SU-DHL-6 (cell line): ENCODE results near the gene ATP5PD.

ENCODE experiments used
- EZH2phosphoT487 ChIP-seq: fragments of 200-600 bp; sonication (generic), shearing (Covaris generic); conservative IDR thresholded peaks from 2 replicates; pipeline ENCODE4 v1.6.1; 2018; ENCODE audit warnings: mild to moderate bottlenecking, antibody characterized with exemption, low read length, moderate library complexity, mixed read lengths
- TF ChIP-seq, protein P1 (sequence below): fragments of 200-600 bp; sonication (generic); IDR thresholded peaks from one replicate; pipeline ENCODE4 v1.5.1; 2017; ENCODE audit warnings: antibody characterized with exemption, mild to moderate bottlenecking, low read length, moderate library complexity; ENCODE audit not compliant: insufficient read depth, poor library complexity, severe bottlenecking

GRCh38 chr17:75012096-75012345 is 34.7 kb downstream of the ATP5PD start:
- TF ChIP-seq, protein P1, sequence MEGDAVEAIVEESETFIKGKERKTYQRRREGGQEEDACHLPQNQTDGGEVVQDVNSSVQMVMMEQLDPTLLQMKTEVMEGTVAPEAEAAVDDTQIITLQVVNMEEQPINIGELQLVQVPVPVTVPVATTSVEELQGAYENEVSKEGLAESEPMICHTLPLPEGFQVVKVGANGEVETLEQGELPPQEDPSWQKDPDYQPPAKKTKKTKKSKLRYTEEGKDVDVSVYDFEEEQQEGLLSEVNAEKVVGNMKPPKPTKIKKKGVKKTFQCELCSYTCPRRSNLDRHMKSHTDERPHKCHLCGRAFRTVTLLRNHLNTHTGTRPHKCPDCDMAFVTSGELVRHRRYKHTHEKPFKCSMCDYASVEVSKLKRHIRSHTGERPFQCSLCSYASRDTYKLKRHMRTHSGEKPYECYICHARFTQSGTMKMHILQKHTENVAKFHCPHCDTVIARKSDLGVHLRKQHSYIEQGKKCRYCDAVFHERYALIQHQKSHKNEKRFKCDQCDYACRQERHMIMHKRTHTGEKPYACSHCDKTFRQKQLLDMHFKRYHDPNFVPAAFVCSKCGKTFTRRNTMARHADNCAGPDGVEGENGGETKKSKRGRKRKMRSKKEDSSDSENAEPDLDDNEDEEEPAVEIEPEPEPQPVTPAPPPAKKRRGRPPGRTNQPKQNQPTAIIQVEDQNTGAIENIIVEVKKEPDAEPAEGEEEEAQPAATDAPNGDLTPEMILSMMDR: no peak
- no peak for TF ChIP-seq EZH2phosphoT487
